T1000 (cell line): Measurements from ENCODE around the gene ROCK2.

Experiments
- DNase-seq: peaks from one replicate; lab custom pipeline; 2025; ENCODE audit warnings: mixed read lengths; lab: John Stamatoyannopoulos, UW

ROCK2 gene

GRCh38 chr2:11344342-11344955, at the start of gene ROCK2:
ROCK2 (minus strand) TSS chr2:11344636; CDS start chr2:11344136, 500 bp downstream.
- DNase-seq = peak; percentile 48

- no peak for DNase-seq
Observed at GRCh38 chr2:11393711-11394236, 49.3 kb upstream of the ROCK2 start.

- DNase-seq = no peak
Observed at GRCh38 chr2:11391942-11392266, 47.5 kb upstream of the ROCK2 start.

- DNase-seq = no peak
Observed at GRCh38 chr2:11390399-11390658, 45.9 kb upstream of the ROCK2 start.

GRCh38 chr2:11389551-11390398, 45.3 kb upstream of the ROCK2 start:
- DNase-seq = peak; percentile 62

- DNase-seq = no peak
Observed at GRCh38 chr2:11389052-11389420, 44.6 kb upstream of the ROCK2 start.

GRCh38 chr2:11388262-11389051, 44.0 kb upstream of the ROCK2 start:
- DNase-seq = no peak

- DNase-seq = no peak
Observed at GRCh38 chr2:11387843-11388242, 43.4 kb upstream of the ROCK2 start.

- DNase-seq = no peak
Observed at GRCh38 chr2:11387100-11387390, 42.6 kb upstream of the ROCK2 start.

- no peak for DNase-seq
Observed at GRCh38 chr2:11385847-11386246, 41.4 kb upstream of the ROCK2 start.

- no peak for DNase-seq
Observed at GRCh38 chr2:11385216-11385615, 40.8 kb upstream of the ROCK2 start.

- no peak for DNase-seq
Observed at GRCh38 chr2:11379558-11379957, 35.1 kb upstream of the ROCK2 start.

GRCh38 chr2:11377928-11378545, 33.6 kb upstream of the ROCK2 start:
- DNase-seq = no peak

GRCh38 chr2:11376071-11376470, 31.6 kb upstream of the ROCK2 start:
- DNase-seq = no peak

GRCh38 chr2:11375689-11376027, 31.2 kb upstream of the ROCK2 start:
- no peak for DNase-seq

GRCh38 chr2:11375025-11375688, 30.7 kb upstream of the ROCK2 start:
- no peak for DNase-seq

GRCh38 chr2:11373096-11373495, 28.7 kb upstream of the ROCK2 start:
- DNase-seq = no peak

GRCh38 chr2:11371092-11371937, 26.9 kb upstream of the ROCK2 start:
- DNase-seq = no peak

GRCh38 chr2:11370377-11371091, 26.1 kb upstream of the ROCK2 start:
- DNase-seq = peak; percentile 12

GRCh38 chr2:11368059-11368572, 23.7 kb upstream of the ROCK2 start:
- no peak for DNase-seq
